HUES48 (cell line): ENCODE data around the gene FSTL4.

Source experiments
- H3K27ac ChIP-seq: one replicate; pipeline ENCODE4 v1.7.0; 2013; ENCODE audit warnings: low read depth, low read length, inconsistent platforms
- H3K27me3 ChIP-seq: 2 replicates; pipeline ENCODE4 v1.6.1; 2013; ENCODE audit warnings: mild to moderate bottlenecking, low read length; ENCODE audit not compliant: control insufficient read depth, insufficient read depth
- H3K36me3 ChIP-seq: 2 replicates; pipeline ENCODE4 v1.6.1; 2013; ENCODE audit warnings: low read length; ENCODE audit not compliant: control insufficient read depth, insufficient read depth
- H3K4me1 ChIP-seq: 2 replicates; pipeline ENCODE4 v1.6.1; 2013; ENCODE audit warnings: mild to moderate bottlenecking, low read length; ENCODE audit not compliant: control insufficient read depth, insufficient read depth
- H3K4me3 ChIP-seq: 2 replicates; pipeline ENCODE4 v1.5.1; 2013; ENCODE audit warnings: mild to moderate bottlenecking, low read depth, low read length
- H3K9ac ChIP-seq: 2 replicates; pipeline ENCODE4 v1.6.1; 2013; ENCODE audit warnings: mild to moderate bottlenecking, low read depth, low read length, moderate library complexity
- H3K9me3 ChIP-seq: 2 replicates; pipeline ENCODE4 v1.6.1; 2013; ENCODE audit warnings: low read length; ENCODE audit not compliant: control insufficient read depth, insufficient read depth

The FSTL4 gene

GRCh38 chr5:133519191-133519590 lies 93.2 kb downstream of the FSTL4 start:
- Histone ChIP-seq H3K27me3 (no peaks in the 10 kb centered on the region), H3K4me1 (peaks cover 4% of the 10 kb centered on the region), H3K36me3 (no peaks in the 10 kb centered on the region), H3K27ac (no peak overlapping the region), H3K9ac (no peak overlapping the region), H3K4me3 (no peak overlapping the region), H3K9me3 (no peaks in the 10 kb centered on the region)

GRCh38 chr5:133514456-133514855 lies 97.9 kb downstream of the FSTL4 start:
- no peaks in the 10 kb centered on the region for H3K36me3 ChIP-seq
- H3K9ac ChIP-seq, result no peak overlapping the region
- H3K4me1 ChIP-seq, result no peaks in the 10 kb centered on the region
- no peaks in the 10 kb centered on the region for H3K27me3 ChIP-seq
- no peak overlapping the region for H3K4me3 ChIP-seq
- H3K27ac ChIP-seq, result no peak overlapping the region
- no peaks in the 10 kb centered on the region for H3K9me3 ChIP-seq

- no peaks in the 10 kb centered on the region for H3K27me3 ChIP-seq
- no peak overlapping the region for H3K9ac ChIP-seq
- H3K4me3 ChIP-seq, result no peak overlapping the region
- H3K4me1 ChIP-seq, result no peaks in the 10 kb centered on the region
- no peaks in the 10 kb centered on the region for H3K36me3 ChIP-seq
- H3K9me3 ChIP-seq, result no peaks in the 10 kb centered on the region
- no peak overlapping the region for H3K27ac ChIP-seq
Observed at GRCh38 chr5:133512896-133513295, 99.4 kb downstream of the FSTL4 start.

GRCh38 chr5:133511653-133512235 lies 100.6 kb downstream of the FSTL4 start:
- no peaks in the 10 kb centered on the region for H3K4me1 ChIP-seq
- H3K9ac ChIP-seq, result no peak overlapping the region
- H3K9me3 ChIP-seq, result no peaks in the 10 kb centered on the region
- no peaks in the 10 kb centered on the region for H3K27me3 ChIP-seq
- H3K36me3 ChIP-seq, result no peaks in the 10 kb centered on the region
- no peak overlapping the region for H3K27ac ChIP-seq
- H3K4me3 ChIP-seq, result no peak overlapping the region

DNA sequence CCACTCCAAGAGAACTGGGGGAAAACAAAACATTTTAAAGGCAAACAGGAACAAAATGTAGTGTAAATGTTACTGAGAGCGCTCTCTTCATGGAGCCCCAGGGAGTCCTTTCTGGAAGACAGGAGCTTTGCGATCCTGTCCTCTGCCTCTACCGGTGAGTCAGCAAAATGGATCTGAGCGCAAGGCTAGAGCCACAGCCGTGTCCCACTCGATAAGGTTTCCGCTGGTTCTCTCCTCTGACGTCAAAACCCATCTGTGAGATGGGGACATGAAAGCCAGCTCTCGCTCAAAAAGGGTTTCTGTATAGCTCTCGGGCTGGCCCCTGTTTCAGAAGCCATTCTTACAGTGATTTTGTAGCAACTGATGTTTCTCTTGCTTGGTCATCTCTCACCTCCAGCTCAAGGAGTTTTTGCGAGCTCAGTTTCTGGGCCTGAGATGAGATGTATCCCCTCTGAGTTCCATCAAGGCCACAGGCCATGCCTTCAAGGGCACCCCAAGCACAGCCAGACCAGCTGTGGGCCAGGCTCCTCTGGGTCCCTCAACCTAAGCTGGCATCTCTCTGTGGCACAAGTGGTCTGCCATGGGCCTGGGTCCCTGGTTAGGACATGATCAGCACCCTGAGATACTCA lies 101.6 kb downstream of the FSTL4 start:
- Histone ChIP-seq H3K4me1 (no peaks in the 10 kb centered on the region), H3K27ac (no peak overlapping the region), H3K9ac (no peak overlapping the region), H3K36me3 (no peaks in the 10 kb centered on the region), H3K27me3 (no peaks in the 10 kb centered on the region), H3K9me3 (no peaks in the 10 kb centered on the region), H3K4me3 (no peak overlapping the region)

DNA sequence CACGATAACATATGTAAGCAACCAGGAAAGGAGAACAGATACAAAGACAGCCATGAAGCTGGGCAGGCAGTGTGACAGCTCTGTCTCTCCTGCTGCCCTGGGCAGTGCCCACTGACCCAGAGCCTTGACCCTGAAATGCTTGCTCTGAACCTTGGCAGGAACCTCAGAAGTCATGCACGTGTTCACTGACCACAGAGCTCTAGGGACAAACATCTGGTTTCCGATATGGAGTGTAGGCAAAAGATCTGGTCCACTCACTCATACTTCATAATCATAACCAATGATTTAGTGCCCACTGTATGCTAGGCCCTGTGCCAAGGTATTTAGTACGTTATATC lies 102.6 kb downstream of the FSTL4 start:
- no peak overlapping the region for H3K9ac ChIP-seq
- no peaks in the 10 kb centered on the region for H3K27me3 ChIP-seq
- no peak overlapping the region for H3K27ac ChIP-seq
- no peaks in the 10 kb centered on the region for H3K36me3 ChIP-seq
- H3K9me3 ChIP-seq, result no peaks in the 10 kb centered on the region
- no peaks in the 10 kb centered on the region for H3K4me1 ChIP-seq
- H3K4me3 ChIP-seq, result no peak overlapping the region

- no peaks in the 10 kb centered on the region for H3K4me1 ChIP-seq
- no peak overlapping the region for H3K27ac ChIP-seq
- no peaks in the 10 kb centered on the region for H3K9me3 ChIP-seq
- H3K36me3 ChIP-seq, result no peaks in the 10 kb centered on the region
- no peak overlapping the region for H3K4me3 ChIP-seq
- H3K9ac ChIP-seq, result no peak overlapping the region
- H3K27me3 ChIP-seq, result no peaks in the 10 kb centered on the region
Observed at GRCh38 chr5:133508845-133509741, 103.2 kb downstream of the FSTL4 start.

GRCh38 chr5:133508331-133508730 lies 104.0 kb downstream of the FSTL4 start:
- Histone ChIP-seq H3K27me3 (no peaks in the 10 kb centered on the region), H3K4me1 (no peaks in the 10 kb centered on the region), H3K27ac (no peak overlapping the region), H3K9me3 (no peaks in the 10 kb centered on the region), H3K9ac (no peak overlapping the region), H3K4me3 (no peak overlapping the region), H3K36me3 (no peaks in the 10 kb centered on the region)

DNA sequence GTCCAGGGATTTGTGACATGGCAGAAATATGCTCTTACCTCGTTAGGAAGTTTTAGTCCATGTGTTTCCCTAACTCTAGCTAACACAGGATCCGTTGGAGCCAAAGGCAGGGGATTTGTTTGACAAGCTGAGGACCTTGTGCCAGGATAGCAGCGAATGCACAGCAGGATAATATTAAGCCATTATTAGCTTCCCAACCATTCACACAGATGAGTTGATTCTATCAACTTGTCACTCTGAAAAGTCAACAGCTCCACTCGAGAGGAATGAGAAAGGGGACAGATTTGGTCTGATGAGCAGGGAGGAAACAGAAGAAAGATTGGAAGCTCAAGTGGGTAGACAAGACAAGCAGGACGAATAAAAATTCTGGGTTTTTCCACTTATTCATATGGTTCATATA lies 106.2 kb downstream of the FSTL4 start:
- H3K27ac ChIP-seq, result no peak overlapping the region
- no peaks in the 10 kb centered on the region for H3K9me3 ChIP-seq
- H3K36me3 ChIP-seq, result no peaks in the 10 kb centered on the region
- H3K27me3 ChIP-seq, result no peaks in the 10 kb centered on the region
- no peaks in the 10 kb centered on the region for H3K4me1 ChIP-seq
- no peak overlapping the region for H3K9ac ChIP-seq
- no peak overlapping the region for H3K4me3 ChIP-seq

DNA sequence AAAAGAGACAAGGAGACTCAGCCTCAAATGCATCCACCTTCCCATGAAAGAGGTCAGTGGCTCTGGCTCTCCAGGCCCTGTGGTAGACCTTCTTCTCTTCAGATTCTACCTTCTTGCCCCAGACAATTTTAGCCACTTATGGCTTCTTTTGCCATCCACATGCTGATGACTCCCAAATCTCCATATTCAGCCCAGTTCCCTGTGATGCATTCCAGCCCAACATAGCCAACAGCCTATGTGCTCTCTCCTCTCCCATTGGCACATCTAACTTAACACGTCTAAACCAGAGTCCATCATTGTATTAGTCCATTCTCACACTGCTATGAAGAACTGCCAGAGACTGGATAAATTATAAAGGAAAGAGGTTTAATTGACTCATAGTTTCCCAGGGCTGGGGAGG lies 108.8 kb downstream of the FSTL4 start:
- no peak overlapping the region for H3K9ac ChIP-seq
- no peaks in the 10 kb centered on the region for H3K36me3 ChIP-seq
- H3K4me1 ChIP-seq, result no peaks in the 10 kb centered on the region
- no peak overlapping the region for H3K4me3 ChIP-seq
- H3K27ac ChIP-seq, result no peak overlapping the region
- no peaks in the 10 kb centered on the region for H3K27me3 ChIP-seq
- H3K9me3 ChIP-seq, result no peaks in the 10 kb centered on the region

DNA sequence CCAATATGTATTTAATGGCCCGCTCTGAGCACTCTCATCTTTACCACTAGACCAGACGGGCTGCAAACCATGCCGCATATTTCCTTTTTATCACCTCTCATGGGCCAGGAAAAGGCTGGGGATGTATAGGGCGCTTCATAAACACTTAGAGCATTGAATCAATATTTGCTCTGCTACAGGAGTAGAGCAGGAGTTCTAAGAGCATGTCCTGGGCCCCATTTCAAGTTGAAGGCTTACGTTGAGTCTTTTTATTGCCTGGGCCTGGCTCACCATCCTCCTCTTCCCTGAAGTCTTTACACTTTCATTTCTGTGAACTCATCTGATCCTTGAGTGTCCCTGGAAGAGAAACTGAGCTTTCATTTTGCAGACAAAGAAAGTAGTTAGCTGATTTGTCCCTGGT lies 112.4 kb downstream of the FSTL4 start:
- Histone ChIP-seq H3K4me3 (no peak overlapping the region), H3K36me3 (no peaks in the 10 kb centered on the region), H3K9ac (no peak overlapping the region), H3K27me3 (no peaks in the 10 kb centered on the region), H3K4me1 (no peaks in the 10 kb centered on the region), H3K9me3 (no peaks in the 10 kb centered on the region), H3K27ac (no peak overlapping the region)
